Activated CD8-positive, alpha-beta memory T cell treated with anti-CD3 and anti-CD28 coated beads for 4 hours (primary cell): ENCODE results near the gene PPIF.

Experiments used
- DNase-seq, 2 donors: peaks; one replicate each; pipeline ENCODE4 v3.0.0-alpha.2; 2020; ENCODE audit warnings: low read depth in 2 of 2

PPIF gene

DNA sequence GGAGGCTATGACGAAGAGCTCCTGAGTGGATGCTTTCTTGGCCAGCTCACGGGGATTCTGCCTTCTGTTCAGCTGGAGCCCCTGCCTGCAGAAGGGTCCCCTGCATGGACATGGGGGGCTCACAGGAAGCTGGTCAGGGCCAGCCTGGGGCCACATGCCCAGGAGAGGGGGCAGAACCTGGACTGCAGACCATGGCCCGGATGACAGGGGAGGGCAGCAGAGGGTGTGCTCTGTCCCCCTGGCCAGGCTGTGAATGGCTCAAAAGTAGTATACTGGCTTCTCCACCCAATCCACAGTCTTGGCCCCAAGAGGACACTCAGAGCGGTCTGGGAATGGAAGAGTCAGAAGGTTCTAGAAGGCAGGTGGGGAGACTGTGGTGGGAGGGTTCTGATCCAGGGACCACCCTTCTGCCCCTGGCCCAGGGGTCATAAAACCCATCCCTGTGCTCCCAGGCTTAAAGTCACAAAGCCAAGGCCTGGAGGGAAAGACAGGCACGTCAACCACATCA, 40.3 kb downstream of the PPIF start:
- no peak for DNase-seq

GRCh38 chr10:79387974-79388850, 40.9 kb downstream of the PPIF start:
- DNase-seq: no peak

DNA sequence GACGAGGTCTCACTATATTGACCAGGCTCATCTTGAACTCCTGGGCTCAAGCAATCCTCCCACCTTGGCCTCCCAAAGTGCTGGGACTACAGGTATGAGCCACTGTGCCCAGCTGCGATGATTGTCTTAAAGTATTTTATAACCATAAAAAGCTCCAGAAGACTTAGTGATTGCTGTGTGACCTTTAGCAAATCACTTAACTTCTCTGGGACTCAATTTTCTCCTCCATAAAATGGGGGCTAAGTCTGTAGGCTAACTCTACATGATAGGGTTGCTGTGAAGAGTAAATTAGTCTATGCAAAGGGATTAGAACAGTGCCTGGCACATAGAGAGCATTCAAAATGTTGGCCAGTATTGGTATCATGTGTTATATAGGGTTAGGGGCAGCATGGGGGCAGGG, 42.8 kb downstream of the PPIF start:
- no peak for DNase-seq

- no peak for DNase-seq
Observed at GRCh38 chr10:79390551-79391229, 43.4 kb downstream of the PPIF start.

DNA sequence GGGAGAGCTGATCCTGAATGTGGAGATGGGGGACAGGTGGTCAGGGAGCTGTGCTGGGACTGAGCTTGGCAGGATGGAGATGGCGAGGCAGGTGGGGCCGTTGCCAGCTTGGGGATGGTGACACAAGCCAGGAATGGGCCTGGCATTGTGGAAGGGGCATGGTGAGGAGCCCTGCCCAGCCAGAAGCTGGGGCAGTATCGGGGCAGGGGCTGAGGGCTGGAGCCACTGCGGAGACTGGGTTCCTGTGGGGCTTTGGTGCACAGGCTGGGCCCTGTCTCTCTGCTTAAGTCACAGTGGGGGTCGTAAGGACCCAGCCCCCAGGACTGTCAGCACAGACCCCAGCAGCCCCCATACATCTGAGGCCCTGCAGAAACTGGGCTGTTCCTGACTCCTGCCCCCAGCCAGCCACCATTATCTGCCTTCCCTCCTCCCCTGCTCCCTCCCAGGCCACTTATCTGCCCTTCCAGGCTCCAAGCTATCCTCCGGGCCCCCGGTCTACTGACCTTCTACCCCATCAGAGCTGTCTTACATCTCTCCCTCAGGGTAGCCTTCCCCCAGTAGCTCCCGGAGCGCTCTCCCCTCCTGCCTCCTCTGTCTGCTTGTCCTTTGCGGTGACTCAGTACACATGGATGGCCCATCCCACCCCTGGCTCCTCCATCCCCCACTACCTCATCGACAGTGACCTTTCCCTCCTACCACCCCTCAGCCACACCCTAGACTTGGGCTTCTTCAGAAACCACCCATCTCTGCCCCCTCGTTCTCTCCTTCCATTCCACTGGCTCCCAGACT, 44.2 kb downstream of the PPIF start:
- no peak for DNase-seq

DNA sequence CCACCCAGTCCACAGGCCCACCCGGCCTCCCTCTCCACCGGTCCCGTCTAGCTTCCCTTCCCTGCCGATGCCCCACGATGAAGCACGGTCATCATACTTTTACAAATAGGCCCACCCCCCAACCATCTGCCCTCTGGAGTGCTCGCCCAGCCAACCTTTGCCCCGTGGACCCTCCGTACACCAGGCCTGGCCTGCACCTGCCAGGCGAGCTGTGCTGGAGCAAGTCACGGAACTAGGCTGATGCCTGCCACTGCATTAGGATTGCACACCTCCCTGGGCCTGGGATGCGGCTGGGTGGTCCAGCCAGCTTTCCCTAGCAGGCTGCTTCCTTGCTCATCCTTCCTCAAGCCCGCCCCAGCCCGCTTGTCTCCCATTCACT, 44.7 kb downstream of the PPIF start:
- no peak for DNase-seq

DNA sequence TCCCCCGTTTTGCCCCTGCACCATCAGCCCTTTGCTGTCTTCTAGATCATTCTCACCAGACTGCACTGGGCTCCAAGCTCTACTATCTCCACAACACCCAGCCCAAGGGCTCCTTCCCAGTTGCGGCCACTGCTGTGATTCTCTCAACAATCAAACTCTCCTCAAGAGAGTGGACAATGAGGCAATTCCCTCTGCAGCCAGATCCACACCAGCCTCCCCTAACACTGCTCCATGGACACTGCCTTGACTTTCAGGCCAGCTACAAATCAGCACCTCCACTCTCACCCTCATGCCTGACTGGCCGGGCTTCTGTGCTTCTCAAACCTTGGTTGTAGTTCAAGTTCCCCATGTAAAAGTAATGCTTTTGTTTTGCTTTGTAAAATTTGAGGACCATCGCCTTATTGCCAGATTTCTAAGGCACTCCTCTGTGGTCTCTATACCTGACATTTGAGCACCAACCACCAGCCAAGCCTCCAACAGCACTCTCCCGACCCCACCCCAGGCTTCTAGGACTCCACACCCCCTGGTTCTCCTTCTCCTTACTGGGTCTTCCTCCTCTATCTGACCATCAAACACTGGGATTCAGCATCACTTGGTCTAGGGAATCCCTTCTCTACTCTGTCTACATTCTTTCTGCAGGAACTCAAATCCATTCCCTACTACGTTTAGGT, 45.4 kb downstream of the PPIF start:
- no peak for DNase-seq

- no peak for DNase-seq
Observed at GRCh38 chr10:79393221-79393923, 46.1 kb downstream of the PPIF start.

DNA sequence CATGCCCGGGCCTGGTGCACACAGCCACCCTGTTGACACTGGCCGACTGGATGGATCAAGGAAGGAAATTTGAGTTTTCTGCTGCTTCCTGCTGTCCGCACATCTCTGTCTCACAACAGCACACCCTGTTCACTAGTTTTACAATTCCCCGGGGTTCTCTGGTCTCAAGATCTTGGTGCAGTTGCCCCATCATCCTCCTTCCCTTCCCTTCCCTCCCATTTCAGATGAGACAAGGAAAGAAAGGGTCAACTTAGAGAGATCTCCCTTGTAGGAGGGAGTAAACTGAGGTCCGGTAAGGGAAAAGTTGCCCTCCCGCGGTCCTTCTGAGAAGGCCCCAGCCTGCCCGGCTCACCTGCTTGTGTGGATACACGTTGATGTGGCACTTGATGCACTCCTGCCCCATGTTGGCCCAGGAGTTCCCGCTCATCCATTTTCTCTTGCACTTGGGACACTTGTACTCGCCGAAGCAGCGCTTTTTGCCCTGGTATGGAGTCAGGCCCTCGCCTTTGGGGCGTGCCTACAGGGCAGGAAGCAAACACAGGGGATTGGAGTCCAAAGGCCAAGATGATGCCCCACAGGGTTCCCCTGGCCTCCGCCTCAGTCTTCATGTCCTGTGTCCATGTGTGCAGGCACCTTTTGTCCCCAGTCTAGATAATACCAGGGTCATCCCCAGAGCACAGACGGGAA, 46.8 kb downstream of the PPIF start:
- DNase-seq: no peak

DNA sequence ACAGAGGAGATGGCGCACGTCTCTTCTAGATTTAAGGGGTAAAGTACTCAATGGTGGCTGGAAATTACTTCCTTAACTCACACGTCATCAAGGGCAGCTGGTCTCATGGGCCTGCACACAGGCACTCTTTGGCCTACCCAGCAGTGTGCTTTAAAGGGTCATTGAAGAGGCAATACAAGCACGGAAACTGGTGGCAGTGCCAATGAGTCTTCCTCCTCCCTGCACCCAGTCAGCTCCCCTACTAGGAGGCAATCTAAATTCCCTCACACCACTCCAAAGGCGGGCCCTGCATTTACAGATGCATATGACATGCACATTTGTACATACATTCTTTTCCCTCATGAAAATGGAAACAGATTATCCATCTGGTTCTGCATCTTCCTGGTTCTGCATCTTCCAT, 47.4 kb downstream of the PPIF start:
- DNase-seq: no peak

- DNase-seq: no peak
Observed at GRCh38 chr10:79396520-79396919, 49.3 kb downstream of the PPIF start.

DNA sequence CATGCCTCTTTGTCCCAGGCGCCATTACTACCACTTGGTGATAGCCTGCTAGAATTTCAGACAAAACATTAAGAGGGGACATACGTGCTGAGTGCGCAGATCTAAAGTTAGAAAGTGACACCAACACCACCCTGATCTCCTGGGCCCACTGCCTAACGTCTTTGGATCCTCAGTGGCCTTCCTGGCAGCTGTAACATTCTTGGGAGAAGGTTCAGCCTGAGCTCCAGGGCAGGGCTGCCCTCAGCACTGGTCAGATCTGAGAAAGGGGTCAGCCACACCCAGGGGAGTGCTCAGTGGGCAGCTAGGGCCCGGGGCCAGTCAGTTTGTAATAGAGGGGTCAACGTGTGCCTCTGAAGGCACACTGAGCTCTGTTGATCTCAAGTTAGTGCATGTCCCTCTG, 49.8 kb downstream of the PPIF start:
- no peak for DNase-seq

DNA sequence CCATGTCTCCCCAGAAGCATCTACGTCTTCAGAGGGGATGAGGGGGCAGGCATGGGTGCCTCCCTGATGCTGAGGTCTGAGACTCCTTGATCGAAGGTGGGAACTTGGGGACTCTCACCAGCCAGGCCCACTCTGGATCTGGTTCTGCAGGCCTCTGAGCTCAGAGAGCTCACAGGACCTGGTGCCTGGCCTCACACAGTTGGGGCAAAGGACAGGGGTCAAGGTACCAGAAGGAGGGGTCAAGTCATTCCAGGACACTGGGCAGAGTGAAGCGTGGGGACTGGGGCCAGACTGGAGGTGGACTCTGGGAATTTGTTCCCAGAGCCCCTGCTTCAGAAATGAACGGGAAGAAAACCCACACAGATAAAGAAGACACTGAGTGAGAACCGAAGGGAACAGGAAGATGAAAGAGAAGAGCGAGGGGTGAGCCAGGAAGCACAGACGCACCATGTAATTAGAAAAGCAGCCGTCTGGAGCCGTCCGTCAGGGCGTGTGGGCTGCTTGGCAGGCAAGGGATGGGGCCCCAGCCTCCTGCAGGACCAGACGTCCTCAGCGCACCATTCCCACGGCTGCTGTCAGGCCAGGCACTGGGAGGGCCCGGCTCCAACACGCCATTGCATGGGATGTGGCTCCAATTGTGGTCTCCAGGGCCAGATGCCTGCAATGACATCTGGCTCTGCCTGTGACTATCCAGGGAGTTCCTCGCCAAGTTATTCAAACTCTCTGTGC, 50.5 kb downstream of the PPIF start:
- no peak for DNase-seq

GRCh38 chr10:79398642-79399041, 51.4 kb downstream of the PPIF start:
- DNase-seq: no peak

GRCh38 chr10:79399223-79399831, 52.1 kb downstream of the PPIF start:
- no peak for DNase-seq

GRCh38 chr10:79400146-79401004, 53.1 kb downstream of the PPIF start:
- DNase-seq: peak in 1 of 2 donors; percentile 4

GRCh38 chr10:79401015-79401921, 54.0 kb downstream of the PPIF start:
- DNase-seq: no peak

GRCh38 chr10:79402625-79402946, 55.3 kb downstream of the PPIF start:
- no peak for DNase-seq
